ENCODE measurements around the gene CKS1B. TPM values are rescaled to one million over a fixed set of nuclear protein-coding genes. Genes with fewer than 3 reads are reported as not detected.

Gene CKS1B
- total and polyA plus RNA-seq, 9 of the 15 experiments (the other 6 are each of a cell fraction or from before 2014, with no cell fraction given): 215 to 1,103 (median 460) TPM

DNA sequence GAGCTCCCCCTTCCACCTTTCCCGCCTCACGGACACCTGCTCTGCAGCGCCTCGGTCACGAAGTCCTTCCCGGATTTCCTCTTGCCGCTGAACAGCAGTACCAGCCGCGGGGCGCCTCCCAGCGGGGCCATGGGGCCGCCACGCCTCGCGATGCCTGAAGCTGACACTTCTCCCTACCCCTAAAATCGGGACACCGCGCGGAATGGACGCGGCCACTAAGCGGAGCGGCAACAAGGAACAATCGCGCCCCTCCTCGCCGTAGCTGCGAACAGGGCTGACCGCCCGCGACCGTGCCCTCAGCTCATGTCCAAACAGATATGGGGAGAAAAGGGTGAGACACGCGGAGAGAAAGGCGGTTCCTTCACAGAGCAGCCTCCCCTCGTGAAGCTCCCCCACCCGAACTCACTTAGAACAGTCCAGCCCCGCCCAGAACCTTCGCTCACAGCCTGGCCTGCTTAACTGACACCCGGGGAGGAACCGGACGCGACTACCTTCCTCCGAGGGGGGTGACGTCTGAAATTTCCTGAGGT is 37.9 kb upstream of the CKS1B start, which contains the start of gene PMVK (continued):
- TF ChIP-seq SMAD4 (CRISPR knock-in tag; conservative IDR thresholded peaks at IDR 0.05): no peak; the same call in 1 of the 2 replicates
- no peak for TF ChIP-seq BACH1 (tag; IDR thresholded peaks at IDR 0.05)
- TF ChIP-seq ZNF57 (CRISPR knock-in tag; IDR thresholded peaks at IDR 0.05): no peak
- TF ChIP-seq, protein P1, sequence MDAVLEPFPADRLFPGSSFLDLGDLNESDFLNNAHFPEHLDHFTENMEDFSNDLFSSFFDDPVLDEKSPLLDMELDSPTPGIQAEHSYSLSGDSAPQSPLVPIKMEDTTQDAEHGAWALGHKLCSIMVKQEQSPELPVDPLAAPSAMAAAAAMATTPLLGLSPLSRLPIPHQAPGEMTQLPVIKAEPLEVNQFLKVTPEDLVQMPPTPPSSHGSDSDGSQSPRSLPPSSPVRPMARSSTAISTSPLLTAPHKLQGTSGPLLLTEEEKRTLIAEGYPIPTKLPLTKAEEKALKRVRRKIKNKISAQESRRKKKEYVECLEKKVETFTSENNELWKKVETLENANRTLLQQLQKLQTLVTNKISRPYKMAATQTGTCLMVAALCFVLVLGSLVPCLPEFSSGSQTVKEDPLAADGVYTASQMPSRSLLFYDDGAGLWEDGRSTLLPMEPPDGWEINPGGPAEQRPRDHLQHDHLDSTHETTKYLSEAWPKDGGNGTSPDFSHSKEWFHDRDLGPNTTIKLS (IDR thresholded peaks at IDR 0.05; ENCODE audit: borderline replicate concordance, low read depth): peak; percentile 82
- peak; percentile 93; the same call in 1 of the 2 replicates for TF ChIP-seq ZNF232 (CRISPR knock-in tag; IDR thresholded peaks at IDR 0.05)
- TF ChIP-seq KHSRP (IDR thresholded peaks at IDR 0.05): no peak
- TF ChIP-seq, protein P2, sequence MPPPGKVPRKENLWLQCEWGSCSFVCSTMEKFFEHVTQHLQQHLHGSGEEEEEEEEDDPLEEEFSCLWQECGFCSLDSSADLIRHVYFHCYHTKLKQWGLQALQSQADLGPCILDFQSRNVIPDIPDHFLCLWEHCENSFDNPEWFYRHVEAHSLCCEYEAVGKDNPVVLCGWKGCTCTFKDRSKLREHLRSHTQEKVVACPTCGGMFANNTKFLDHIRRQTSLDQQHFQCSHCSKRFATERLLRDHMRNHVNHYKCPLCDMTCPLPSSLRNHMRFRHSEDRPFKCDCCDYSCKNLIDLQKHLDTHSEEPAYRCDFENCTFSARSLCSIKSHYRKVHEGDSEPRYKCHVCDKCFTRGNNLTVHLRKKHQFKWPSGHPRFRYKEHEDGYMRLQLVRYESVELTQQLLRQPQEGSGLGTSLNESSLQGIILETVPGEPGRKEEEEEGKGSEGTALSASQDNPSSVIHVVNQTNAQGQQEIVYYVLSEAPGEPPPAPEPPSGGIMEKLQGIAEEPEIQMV (tag; conservative IDR thresholded peaks at IDR 0.05; ENCODE audit: low read depth): no peak
- no peak for TF ChIP-seq MCM7 (IDR thresholded peaks at IDR 0.05)
- no peak for TF ChIP-seq FOXA1 (IDR thresholded peaks at IDR 0.05; ENCODE audit: borderline replicate concordance)
- peak; percentile 78 to 92; a peak in 3 of 4 replicates for TF ChIP-seq MAZ (CRISPR knock-in tag; conservative IDR thresholded peaks at IDR 0.05 in 1 of 2, IDR thresholded peaks at IDR 0.05 in 1 of 2)
- TF ChIP-seq, protein P3, sequence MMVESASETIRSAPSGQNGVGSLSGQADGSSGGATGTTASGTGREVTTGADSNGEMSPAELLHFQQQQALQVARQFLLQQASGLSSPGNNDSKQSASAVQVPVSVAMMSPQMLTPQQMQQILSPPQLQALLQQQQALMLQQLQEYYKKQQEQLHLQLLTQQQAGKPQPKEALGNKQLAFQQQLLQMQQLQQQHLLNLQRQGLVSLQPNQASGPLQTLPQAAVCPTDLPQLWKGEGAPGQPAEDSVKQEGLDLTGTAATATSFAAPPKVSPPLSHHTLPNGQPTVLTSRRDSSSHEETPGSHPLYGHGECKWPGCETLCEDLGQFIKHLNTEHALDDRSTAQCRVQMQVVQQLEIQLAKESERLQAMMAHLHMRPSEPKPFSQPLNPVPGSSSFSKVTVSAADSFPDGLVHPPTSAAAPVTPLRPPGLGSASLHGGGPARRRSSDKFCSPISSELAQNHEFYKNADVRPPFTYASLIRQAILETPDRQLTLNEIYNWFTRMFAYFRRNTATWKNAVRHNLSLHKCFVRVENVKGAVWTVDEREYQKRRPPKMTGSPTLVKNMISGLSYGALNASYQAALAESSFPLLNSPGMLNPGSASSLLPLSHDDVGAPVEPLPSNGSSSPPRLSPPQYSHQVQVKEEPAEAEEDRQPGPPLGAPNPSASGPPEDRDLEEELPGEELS (CRISPR knock-in tag; IDR thresholded peaks at IDR 0.05; ENCODE audit: borderline replicate concordance): peak; percentile 90
- TF ChIP-seq PCBP2 (IDR thresholded peaks at IDR 0.05; ENCODE audit: low read depth, low read length, poor library complexity, severe bottlenecking): no peak
- TF ChIP-seq ZFP1 (CRISPR knock-in tag; IDR thresholded peaks at IDR 0.05): no peak
- TF ChIP-seq, protein P4, sequence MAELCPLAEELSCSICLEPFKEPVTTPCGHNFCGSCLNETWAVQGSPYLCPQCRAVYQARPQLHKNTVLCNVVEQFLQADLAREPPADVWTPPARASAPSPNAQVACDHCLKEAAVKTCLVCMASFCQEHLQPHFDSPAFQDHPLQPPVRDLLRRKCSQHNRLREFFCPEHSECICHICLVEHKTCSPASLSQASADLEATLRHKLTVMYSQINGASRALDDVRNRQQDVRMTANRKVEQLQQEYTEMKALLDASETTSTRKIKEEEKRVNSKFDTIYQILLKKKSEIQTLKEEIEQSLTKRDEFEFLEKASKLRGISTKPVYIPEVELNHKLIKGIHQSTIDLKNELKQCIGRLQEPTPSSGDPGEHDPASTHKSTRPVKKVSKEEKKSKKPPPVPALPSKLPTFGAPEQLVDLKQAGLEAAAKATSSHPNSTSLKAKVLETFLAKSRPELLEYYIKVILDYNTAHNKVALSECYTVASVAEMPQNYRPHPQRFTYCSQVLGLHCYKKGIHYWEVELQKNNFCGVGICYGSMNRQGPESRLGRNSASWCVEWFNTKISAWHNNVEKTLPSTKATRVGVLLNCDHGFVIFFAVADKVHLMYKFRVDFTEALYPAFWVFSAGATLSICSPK (IDR thresholded peaks at IDR 0.05; ENCODE audit: borderline replicate concordance): no peak
- no peak for TF ChIP-seq ZNF79 (CRISPR knock-in tag; IDR thresholded peaks at IDR 0.05; ENCODE audit: low read depth)
- no peak for TF ChIP-seq NR2F6 (CRISPR knock-in tag; IDR thresholded peaks at IDR 0.05)
